ENCODE data around the gene TRAF2. TPM values are rescaled to one million over a fixed set of nuclear protein-coding genes. Genes with fewer than 3 reads are reported as not detected.
"Not testable (repeated sequence)": the region's sequence is repeated elsewhere in the genome, so short reads cannot be mapped to it uniquely, and the experiment has no call there.

Gene TRAF2
- total and polyA plus RNA-seq, 2 donors from 2014 or later = 11.4 to 16.9 TPM

DNA sequence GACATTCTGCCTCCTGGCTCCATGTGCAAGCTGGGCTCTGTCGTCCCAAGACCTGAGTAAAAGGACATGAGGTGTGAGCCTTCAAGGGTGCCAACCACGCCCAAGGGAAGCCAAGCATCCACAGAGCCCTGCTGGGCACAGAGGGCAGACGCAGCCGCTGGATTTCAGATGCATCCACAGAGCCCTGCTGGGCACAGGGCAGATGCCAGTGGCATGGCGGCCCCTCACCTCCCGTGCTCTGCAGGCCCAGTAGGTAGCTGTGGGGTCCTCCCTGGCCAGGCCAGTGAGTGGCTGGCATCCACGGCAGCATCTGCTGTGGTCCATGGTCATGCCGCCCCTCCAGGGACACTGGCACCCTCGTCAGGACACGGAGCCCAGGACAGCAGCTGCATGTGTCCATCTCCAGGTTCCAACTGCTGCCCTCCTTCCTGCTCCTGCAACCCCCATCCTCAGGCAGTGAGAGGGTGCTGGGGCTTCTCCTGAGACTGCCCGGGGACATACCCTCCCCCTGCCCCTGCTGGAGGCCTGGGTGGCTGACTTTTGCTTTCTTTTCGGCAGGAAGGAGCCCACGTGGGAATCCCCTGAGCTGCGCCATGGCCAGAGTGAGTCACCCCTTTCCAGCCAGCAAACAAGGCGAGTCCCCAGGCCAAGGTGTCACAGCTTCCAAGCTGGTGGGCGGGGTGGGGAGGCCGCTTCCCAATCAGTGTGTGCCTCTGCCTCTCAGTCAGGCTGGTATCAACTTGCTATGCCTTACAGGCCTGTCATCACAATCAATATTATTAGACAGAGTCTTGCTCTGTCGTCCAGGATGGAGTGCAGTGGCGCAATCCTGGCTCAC lies 4.0 kb upstream of the TRAF2 start:
- Histone ChIP-seq H3K36me3 (ENCODE audit: control insufficient read depth in 2 of 3, insufficient read depth in 3 of 3, low read length in 3 of 3) (no peaks in the 10 kb centered on the region), H3K4me3 (ENCODE audit: low read length in 3 of 3) (no peak overlapping the region), H3K27ac (ENCODE audit: low read depth in 2 of 2, low read length in 2 of 2) (peak overlapping the region in 1 of 2 donors; percentile 22), H3K9me3 (ENCODE audit: control insufficient read depth in 2 of 3, insufficient read depth in 1 of 3, low read length in 3 of 3) (no peaks in the 10 kb centered on the region), H3K9ac (ENCODE audit: low read length in 3 of 3) (no peak overlapping the region), H3K27me3 (ENCODE audit: control insufficient read depth, insufficient read depth, low read length) (no peaks in the 10 kb centered on the region), H3K4me1 (ENCODE audit: control insufficient read depth in 2 of 3, insufficient read depth in 2 of 3, low read depth in 1 of 3, low read length in 3 of 3) (peaks cover 0 to 2% (median 2%) of the 10 kb centered on the region in 3 donors)
- TF ChIP-seq, protein P1, sequence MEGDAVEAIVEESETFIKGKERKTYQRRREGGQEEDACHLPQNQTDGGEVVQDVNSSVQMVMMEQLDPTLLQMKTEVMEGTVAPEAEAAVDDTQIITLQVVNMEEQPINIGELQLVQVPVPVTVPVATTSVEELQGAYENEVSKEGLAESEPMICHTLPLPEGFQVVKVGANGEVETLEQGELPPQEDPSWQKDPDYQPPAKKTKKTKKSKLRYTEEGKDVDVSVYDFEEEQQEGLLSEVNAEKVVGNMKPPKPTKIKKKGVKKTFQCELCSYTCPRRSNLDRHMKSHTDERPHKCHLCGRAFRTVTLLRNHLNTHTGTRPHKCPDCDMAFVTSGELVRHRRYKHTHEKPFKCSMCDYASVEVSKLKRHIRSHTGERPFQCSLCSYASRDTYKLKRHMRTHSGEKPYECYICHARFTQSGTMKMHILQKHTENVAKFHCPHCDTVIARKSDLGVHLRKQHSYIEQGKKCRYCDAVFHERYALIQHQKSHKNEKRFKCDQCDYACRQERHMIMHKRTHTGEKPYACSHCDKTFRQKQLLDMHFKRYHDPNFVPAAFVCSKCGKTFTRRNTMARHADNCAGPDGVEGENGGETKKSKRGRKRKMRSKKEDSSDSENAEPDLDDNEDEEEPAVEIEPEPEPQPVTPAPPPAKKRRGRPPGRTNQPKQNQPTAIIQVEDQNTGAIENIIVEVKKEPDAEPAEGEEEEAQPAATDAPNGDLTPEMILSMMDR (IDR thresholded peaks at IDR 0.05; ENCODE audit: borderline replicate concordance, extremely low read depth, insufficient read depth) = no peak
- FAIRE-seq = no peak
- intact Hi-C loops (cut with DNase I) = no loop called here
- DNase-seq = peak in 1 of 5 donors; percentile 90

DNA sequence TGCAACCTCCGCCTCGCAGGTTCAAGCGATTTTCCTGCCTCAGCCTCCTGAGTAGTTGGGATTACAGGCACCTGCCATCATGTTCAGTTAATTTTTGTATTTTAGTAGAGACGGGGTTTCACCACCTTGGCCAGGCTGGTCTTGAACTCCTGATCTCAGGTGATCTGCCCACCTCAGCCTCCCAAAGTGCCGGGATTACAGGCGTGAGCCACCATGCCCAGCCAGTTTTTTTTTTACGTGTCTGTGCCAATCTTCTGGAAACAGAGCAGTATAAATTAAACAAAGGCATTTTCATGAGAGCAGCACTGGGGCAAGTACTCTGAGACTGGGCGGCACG lies 3.4 kb upstream of the TRAF2 start:
- intact Hi-C loops (cut with DNase I); DNase-seq; H3K27ac ChIP-seq (ENCODE audit: low read depth in 2 of 2, low read length in 2 of 2); FAIRE-seq; H3K9me3 ChIP-seq (ENCODE audit: control insufficient read depth in 2 of 3, insufficient read depth in 1 of 3, low read length in 3 of 3); H3K4me3 ChIP-seq (ENCODE audit: low read length in 3 of 3); H3K36me3 ChIP-seq (ENCODE audit: control insufficient read depth in 2 of 3, insufficient read depth in 3 of 3, low read length in 3 of 3); H3K4me1 ChIP-seq (ENCODE audit: control insufficient read depth in 2 of 3, insufficient read depth in 2 of 3, low read depth in 1 of 3, low read length in 3 of 3); H3K27me3 ChIP-seq (ENCODE audit: control insufficient read depth, insufficient read depth, low read length); H3K9ac ChIP-seq (ENCODE audit: low read length in 3 of 3): not testable (repeated sequence)

DNA sequence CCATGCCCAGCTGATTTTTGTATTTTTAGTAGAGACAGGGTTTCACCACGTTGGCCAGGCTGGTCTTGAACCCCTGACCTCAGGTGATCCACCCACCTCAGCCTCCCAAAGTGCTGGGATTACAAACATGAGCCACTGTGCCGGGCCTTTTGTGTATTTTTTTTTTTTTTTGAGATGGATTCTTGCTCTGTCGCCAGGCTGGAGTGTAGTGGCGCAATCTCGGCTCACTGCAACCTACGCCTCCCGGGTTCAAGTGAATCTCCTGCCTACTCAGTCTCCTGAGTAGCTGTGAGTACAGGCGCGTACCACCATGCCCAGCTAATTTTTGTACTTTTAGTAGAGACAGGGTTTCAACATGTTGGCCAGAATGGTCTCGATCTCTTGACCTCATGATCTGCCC lies 2.6 kb upstream of the TRAF2 start:
- H3K36me3 ChIP-seq (ENCODE audit: control insufficient read depth in 2 of 3, insufficient read depth in 3 of 3, low read length in 3 of 3); DNase-seq; H3K4me1 ChIP-seq (ENCODE audit: control insufficient read depth in 2 of 3, insufficient read depth in 2 of 3, low read depth in 1 of 3, low read length in 3 of 3); H3K27ac ChIP-seq (ENCODE audit: low read depth in 2 of 2, low read length in 2 of 2); FAIRE-seq; H3K27me3 ChIP-seq (ENCODE audit: control insufficient read depth, insufficient read depth, low read length); H3K4me3 ChIP-seq (ENCODE audit: low read length in 3 of 3); intact Hi-C loops (cut with DNase I); H3K9ac ChIP-seq (ENCODE audit: low read length in 3 of 3); H3K9me3 ChIP-seq (ENCODE audit: control insufficient read depth in 2 of 3, insufficient read depth in 1 of 3, low read length in 3 of 3): not testable (repeated sequence)

DNA sequence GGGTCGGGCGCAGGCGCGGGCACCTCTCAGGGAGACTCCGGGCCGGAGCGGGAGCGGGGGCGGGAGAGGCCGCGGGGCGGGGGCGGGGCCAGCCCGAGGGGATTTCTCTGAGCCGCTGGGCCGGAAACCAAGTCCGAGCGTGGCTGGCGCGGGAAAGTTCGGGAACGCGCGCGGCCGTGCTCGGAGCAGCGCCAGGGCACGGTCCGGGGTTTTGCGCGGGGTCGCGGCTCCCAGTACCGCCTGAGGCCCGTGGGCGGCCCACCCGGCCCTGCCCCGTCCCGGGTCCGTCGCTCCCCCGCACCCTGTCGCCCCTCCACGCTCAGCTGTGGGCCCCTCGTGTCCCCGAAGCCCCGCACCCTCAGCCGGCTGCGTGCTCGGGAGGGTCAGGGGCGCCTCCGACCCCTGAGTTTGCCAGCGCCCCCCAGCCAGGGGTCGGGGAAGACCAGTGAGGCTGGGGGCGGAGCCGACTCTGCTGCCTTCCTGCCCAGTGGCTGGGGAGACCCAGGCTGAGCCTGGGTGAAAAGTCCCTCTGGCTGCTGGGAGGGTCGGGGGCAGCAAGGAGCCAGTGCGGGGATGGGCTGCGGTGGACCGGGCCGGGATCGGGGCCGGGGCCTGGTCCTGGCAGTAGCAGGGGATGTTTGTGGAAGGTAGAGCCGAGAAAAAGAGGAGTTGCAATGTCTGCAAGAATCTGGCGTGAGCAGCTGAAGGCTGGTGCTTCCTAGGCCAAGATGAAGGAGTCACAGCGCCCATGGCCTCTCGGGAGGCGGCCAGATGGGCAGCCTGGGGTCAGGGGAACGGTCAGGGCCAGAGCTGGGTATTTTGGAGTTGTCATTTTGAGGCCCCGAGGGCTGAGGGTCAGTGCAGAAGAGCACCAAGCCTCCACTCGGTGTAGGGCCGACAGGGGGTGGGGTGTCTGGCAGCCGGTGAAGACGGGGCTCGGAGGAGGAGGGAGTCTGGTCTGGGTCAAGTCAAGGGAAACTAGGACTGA lies 588 bp downstream of the TRAF2 start:
- no peak for FAIRE-seq
- TF ChIP-seq, protein P1 (IDR thresholded peaks at IDR 0.05; ENCODE audit: borderline replicate concordance, extremely low read depth, insufficient read depth) = no peak
- Histone ChIP-seq H3K27me3 (ENCODE audit: control insufficient read depth, insufficient read depth, low read length) (no peaks in the 10 kb centered on the region), H3K9me3 (ENCODE audit: control insufficient read depth in 2 of 3, insufficient read depth in 1 of 3, low read length in 3 of 3) (no peaks in the 10 kb centered on the region), H3K4me1 (ENCODE audit: control insufficient read depth in 2 of 3, insufficient read depth in 2 of 3, low read depth in 1 of 3, low read length in 3 of 3) (peaks cover 0 to 3% (median 2%) of the 10 kb centered on the region in 3 donors), H3K4me3 (ENCODE audit: low read length in 3 of 3) (peak overlapping the region; percentile 21 to 63 (median 24)), H3K36me3 (ENCODE audit: control insufficient read depth in 2 of 3, insufficient read depth in 3 of 3, low read length in 3 of 3) (no peaks in the 10 kb centered on the region), H3K9ac (ENCODE audit: low read length in 3 of 3) (peak overlapping the region in 2 of 3 donors; percentile 48 to 78), H3K27ac (ENCODE audit: low read depth in 2 of 2, low read length in 2 of 2) (peak overlapping the region; percentile 86 to 89)
- intact Hi-C loops (cut with DNase I) = no loop called here
- peak; percentile 37 to 88 (median 57) for DNase-seq

All from kidney (tissue), 14 donors.